ENCODE measurements around the gene UBAC2.

Gene UBAC2

DNA sequence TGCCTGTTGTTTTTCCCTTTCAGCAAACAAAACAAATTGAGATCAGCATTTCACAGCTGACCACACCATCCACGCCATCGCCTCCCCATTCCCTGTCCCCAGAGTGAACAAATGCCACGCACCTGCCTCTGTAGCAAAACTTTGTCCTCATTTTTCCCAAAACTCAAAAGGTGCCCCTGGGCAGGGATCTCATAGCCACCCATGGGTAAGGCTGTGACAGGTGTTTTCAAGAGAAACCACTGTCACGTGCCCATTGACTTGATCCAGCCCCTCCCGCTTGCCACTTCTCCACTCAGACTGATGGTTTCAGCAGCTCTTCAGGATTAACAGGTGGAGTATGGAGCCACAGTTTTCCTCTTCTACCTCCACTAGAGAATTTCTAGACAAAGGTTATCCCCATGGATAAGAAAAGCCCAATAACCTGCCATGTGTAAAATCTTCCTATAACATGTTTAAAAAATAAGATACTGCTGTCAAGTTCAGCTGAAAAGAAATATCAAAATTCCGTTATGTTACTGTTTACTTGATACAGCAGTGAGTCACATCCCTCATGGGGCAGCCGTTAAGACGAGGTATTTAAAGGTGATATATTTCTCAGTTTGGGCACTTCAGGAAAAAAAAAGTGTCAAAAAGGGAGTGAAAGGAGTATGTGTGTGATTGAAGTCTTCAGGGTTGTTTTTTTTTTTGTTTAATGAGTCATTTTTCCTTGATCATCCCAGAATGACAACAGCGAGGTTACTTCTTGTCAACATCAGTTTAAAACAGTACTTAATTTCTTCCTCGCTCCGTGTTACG, 170.0 kb downstream of the UBAC2 start:
- DNase-seq (ENCODE audit: insufficient read length, low spot score), result no peak
- no peak for FAIRE-seq

DNA sequence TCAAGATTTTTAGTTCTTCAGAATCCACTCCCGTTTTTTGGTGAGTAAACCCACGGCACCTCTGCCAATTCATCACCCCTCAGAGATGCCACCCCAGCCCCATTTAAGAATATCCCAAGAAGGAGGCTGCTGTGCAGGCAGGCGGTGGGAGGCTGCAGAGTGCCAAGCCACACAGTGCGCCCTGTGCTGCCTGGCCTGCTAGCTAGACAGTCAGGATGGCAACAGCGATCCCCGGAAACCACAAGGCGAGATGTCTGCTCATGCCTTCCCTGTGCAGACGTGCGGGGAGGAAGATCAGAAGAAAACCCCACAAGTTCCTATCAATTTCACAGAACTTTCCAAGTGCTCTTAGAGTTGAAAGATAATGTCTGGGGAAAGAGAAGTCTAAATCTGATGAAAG, 171.3 kb downstream of the UBAC2 start:
- no peak for DNase-seq (ENCODE audit: insufficient read length, low spot score)
- no peak for FAIRE-seq

DNA sequence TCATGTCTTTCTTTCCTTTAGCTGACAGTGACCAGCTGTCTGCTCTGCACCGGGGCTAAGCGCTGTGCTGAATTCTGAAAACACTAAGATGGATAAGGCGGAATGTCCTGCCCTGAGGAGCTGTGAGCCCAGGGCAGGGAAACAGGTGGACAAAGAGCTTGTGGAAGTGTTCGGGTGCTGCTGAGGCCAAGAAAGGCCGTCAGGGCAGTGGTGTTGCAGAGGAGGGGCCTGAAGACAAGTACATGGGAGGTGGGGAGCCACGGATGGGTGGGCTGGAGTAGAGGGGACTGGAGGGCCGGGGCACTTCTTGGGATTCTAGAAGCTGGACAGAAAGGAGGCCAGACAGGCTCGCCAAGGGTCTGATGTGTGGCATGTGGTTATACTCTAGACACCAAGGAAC, 172.8 kb downstream of the UBAC2 start:
- FAIRE-seq, result no peak
- no peak for DNase-seq (ENCODE audit: insufficient read length, low spot score)

- no peak for FAIRE-seq
- DNase-seq (ENCODE audit: insufficient read length, low spot score), result no peak
These were observed 173.7 kb downstream of the UBAC2 start for GRCh38 chr13:99374169-99374991.

DNA sequence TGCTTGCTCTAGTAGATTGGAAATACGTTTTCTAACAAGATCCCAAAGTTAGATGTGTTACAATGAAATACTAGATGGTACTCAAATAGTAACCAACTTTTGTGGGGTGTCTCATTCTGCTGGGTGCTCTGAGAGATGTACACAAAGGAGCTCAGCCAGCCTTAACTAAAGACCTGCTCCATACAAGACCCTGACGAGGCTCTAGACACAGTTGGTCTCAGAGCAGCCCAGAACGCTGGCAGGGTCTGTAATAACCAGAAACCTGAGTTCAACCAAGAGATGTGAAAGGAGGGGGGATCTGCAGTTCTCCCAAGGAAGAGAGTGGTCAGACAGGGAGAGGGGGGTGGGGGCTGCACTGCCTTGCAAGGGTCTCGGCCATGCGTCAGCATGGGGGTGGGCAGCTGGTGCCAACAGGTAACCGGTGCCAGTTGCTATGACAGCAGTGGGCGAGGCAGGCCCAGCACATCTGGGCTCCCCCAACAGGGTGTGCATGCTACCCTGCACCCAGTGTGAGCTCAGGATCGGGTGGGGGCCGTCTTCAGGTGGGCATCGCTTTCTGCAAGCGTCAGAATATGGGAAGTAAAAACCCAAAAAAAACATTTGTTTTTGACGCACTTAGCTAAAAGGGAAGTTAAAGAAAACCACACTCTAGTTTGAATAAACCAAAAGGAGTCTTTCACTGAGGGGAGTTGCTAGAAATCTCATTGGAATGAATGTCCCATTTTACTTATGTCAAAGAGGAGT, 174.5 kb downstream of the UBAC2 start:
- FAIRE-seq, result no peak
- DNase-seq (ENCODE audit: insufficient read length, low spot score), result no peak

DNA sequence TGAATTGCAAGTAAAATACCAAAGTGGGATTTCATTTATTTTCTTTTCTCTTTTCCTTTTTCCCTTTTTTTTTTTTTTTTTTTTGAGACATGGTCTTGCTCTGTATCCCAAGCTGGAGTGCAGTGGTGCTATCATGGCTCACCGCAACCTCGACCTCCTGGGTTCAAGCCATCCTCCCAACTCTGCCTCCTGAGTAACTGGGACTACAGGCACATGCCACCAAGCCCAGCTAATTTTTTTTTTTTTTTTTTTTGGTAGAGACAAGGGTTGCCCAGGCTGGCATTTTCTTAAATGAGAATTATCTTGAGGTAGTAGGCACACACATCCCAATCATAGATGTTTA, 175.1 kb downstream of the UBAC2 start:
- no peak for DNase-seq (ENCODE audit: insufficient read length, low spot score)
- no peak for FAIRE-seq

DNA sequence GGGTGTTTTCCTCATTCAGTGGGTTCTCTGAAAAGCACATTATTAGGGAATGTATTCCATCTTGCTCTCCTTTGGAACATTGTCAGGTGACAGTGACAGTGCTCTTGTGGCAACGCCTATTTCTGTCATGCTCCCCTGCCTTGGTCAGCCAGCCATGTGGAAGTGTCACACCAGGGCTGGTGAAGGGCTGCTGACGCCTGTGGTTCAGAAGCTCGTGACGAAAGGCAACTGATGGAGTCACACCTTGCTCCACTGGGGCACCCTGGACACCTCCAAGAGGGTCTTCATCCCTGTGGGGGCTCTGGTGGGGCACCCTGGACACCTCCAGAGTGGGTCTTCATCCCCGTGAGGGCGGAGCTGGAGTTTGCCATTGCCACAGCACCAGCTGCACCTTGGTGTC, 175.5 kb downstream of the UBAC2 start:
- FAIRE-seq (no peak), DNase-seq (ENCODE audit: insufficient read length, low spot score) (no peak)

GRCh38 chr13:99376924-99377323, 176.3 kb downstream of the UBAC2 start:
- no peak for FAIRE-seq
- DNase-seq (ENCODE audit: insufficient read length, low spot score), result no peak

GRCh38 chr13:99377641-99378040, 177.0 kb downstream of the UBAC2 start:
- DNase-seq (ENCODE audit: insufficient read length, low spot score), result no peak
- FAIRE-seq, result no peak

DNA sequence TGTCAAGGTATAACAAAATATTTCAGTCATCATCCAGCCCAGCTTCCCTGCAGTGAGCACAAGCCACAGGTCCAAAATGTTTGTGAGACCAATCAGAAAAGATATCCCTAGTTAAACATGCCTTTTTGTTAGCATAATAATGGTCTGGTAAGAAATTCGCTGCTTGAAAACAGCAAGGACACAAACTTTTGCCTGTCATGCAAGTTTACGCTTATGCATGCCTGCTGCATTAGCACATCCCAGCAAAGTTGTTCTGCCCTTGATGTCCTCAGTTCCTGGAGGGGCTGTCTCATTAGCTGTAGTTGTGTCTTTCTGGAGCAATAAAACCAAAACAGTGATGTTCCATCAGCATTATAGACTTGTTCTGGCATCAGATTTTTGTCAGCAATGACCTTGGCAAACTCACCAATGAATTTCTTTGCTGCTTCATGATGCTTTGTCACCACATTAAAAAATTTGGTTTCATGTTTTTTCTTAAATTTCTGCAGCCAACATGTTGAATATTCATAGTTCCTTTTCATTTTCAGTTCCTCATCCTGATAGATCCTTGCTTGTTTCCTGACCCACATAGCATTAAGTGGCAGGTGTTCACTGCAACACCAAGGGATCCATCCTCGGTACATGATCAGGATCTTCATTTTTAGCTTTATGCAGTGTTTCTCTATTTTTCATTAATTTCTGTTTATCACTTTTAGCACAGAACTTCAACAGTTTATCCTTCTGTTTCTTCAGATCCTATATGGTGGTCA, 178.5 kb downstream of the UBAC2 start:
- no peak for FAIRE-seq
- no peak for DNase-seq (ENCODE audit: insufficient read length, low spot score)

GRCh38 chr13:99379856-99380801, 179.5 kb downstream of the UBAC2 start:
- DNase-seq (ENCODE audit: insufficient read length, low spot score) (no peak), FAIRE-seq (no peak)

DNA sequence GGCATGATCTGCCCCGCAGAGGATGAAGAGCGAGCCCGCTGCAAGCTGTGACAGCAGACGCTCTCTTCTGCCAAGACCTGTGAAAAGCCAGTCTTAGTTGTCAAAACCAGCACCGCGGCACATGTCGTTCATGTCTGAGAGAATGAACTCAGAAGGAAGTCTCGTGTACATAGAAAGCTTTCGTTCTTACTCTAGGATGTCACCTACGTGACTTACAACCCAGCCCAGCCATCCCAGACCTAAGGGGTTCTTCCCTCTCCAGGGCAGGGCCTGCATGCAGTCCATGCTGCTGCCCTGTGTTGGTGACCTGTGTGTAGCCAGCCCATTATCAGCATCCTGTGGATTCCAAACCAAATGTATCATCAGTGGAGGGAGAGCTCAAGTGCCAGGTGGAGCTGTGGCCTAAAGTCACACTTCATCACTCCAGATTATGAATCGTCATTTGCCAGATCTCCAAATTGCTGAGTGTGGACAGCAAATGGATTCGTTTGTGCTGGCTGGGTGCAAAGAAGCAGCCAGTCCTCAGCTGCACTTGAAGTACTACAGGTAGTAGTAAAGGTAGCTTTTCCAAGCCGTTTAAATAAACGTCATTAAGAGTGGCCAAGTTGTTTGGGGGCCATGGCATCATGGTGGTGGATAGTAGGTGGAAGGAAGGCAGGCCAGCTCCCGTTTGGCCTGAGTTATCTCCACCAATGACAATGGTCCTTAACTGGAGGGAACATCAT, 180.4 kb downstream of the UBAC2 start:
- FAIRE-seq (no peak), DNase-seq (ENCODE audit: insufficient read length, low spot score) (no peak)

GRCh38 chr13:99381766-99382165, 181.1 kb downstream of the UBAC2 start:
- DNase-seq (ENCODE audit: insufficient read length, low spot score) (no peak), FAIRE-seq (no peak)

DNA sequence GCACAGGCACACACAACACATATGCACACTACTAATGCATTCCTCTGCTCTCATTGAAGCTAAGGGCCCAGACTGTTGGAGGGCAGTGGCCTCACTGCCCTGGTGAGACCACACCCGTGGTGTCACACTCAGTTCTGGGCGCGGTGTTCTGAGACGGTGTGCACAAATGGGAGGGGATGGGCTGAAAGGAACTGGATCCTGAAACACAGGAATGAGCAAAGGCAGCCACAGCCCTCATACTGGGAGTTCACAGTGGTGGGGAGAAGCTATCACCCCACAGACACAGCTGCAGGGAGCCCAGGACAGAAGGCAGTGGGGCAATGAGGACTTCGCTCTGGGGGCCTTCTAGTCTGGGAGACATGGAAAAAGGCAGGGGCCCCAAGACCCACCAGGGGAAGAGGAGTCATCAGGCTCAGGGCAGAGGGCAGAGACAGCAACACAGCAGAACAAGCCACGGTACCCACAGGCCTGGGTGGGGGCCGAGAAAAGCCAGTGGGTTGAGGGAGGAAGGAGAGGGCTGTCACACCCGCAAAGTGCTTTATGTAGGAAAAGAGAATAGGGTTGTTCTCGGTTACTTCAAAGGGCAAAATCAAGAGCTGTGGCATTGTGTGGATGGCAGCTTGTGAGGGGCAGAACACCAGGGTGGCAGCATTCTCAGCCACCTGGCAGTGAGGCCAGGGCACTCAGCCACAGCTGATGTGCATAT, 181.9 kb downstream of the UBAC2 start:
- no peak for FAIRE-seq
- no peak for DNase-seq (ENCODE audit: insufficient read length, low spot score)

GRCh38 chr13:99383511-99383921, 182.9 kb downstream of the UBAC2 start:
- DNase-seq (ENCODE audit: insufficient read length, low spot score), result no peak
- no peak for FAIRE-seq

GRCh38 chr13:99383946-99384345, 183.3 kb downstream of the UBAC2 start:
- FAIRE-seq, result no peak
- no peak for DNase-seq (ENCODE audit: insufficient read length, low spot score)

DNA sequence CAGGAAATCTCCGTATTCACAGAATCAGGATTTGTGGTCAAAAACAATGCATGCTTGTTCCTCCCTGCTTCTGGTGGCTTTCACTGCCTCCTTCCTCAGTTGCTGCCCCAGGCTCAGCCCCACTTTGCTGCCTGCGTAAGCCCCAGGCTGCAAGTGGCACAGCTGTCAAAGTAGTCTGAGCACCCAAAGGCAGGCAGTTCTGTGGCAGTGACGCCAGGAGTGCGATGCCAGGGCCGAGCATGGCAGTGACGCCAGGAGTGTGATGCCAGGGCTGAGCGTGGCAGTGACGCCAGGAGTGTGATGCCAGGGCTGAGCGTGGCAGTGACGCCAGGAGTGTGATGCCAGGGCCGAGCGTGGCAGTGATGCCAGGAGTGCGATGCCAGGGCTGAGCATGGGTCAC, 183.8 kb downstream of the UBAC2 start:
- FAIRE-seq, result no peak
- DNase-seq (ENCODE audit: insufficient read length, low spot score), result no peak

- FAIRE-seq, result no peak
These were observed 184.5 kb downstream of the UBAC2 start for GRCh38 chr13:99385161-99385560.

More at GRCh38 chr13:99385161-99385560, 184.5 kb downstream of the UBAC2 start:
- no peak for DNase-seq (ENCODE audit: insufficient read length, low spot score)
